Right lobe of liver (tissue), 4 donors: ENCODE data around the gene NCK2.

Experiments used
- CTCF ChIP-seq, 4 donors: fragments of 200-600 bp in 3 of 4; fragments of 450-650 bp in 1 of 4; IDR thresholded peaks; one replicate each; pipeline versions ENCODE4 v1.5.1 to v1.8.0; 2016 to 2022; ENCODE audit warnings: antibody characterized with exemption in 4 of 4, mild to moderate bottlenecking in 2 of 4
- POLR2A ChIP-seq: fragments of 450-650 bp; IDR thresholded peaks from one replicate; pipeline ENCODE4 v1.6.1; 2017; ENCODE audit warnings: antibody characterized with exemption, mild to moderate bottlenecking
- donor health status: DM: no; HTN: no; CAD: no.
- donor health status: DM: no; HTN: no; CAD: no.
- donor health status: DM: no; HTN: yes; CAD: no.

GRCh38 chr2:105741617-105742016 is 3.1 kb upstream of the NCK2 start:
- TF ChIP-seq CTCF (IDR thresholded peaks at IDR 0.05) (no peak), POLR2A (no peak)
